Measurements from ENCODE around the gene BBS7. TPM values are rescaled to one million over a fixed set of nuclear protein-coding genes. Genes with fewer than 3 reads are reported as not detected.

The BBS7 gene
- total RNA-seq, 1 experiment from 2014 or later = 26.2 TPM

GRCh38 chr4:121900132-121900983 lies 30.1 kb upstream of the BBS7 start:
- H3K4me1 Mint-ChIP-seq = no peaks in the 10 kb centered on the region
- no peak overlapping the region for H3K14ac ChIP-seq (ENCODE audit: insufficient read depth, low read length)
- H4K5ac ChIP-seq (ENCODE audit: insufficient read length, low read depth, low read length) = no peak overlapping the region
- no peak overlapping the region for H3K27ac ChIP-seq (ENCODE audit: insufficient read length, low read depth, low read length)
- H2BK20ac ChIP-seq (ENCODE audit: low read depth, low read length, poor library complexity, severe bottlenecking) = no peak overlapping the region
- H2BK120ac ChIP-seq (ENCODE audit: low read depth, low read length, poor library complexity, severe bottlenecking) = no peak overlapping the region
- H4K8ac ChIP-seq (replicated peaks; ENCODE audit: insufficient read length, low read depth, low read length) = no peak overlapping the region
- H3K4me1 ChIP-seq (ENCODE audit: insufficient read depth, low read length) = no peaks in the 10 kb centered on the region
- TF ChIP-seq, protein P1, sequence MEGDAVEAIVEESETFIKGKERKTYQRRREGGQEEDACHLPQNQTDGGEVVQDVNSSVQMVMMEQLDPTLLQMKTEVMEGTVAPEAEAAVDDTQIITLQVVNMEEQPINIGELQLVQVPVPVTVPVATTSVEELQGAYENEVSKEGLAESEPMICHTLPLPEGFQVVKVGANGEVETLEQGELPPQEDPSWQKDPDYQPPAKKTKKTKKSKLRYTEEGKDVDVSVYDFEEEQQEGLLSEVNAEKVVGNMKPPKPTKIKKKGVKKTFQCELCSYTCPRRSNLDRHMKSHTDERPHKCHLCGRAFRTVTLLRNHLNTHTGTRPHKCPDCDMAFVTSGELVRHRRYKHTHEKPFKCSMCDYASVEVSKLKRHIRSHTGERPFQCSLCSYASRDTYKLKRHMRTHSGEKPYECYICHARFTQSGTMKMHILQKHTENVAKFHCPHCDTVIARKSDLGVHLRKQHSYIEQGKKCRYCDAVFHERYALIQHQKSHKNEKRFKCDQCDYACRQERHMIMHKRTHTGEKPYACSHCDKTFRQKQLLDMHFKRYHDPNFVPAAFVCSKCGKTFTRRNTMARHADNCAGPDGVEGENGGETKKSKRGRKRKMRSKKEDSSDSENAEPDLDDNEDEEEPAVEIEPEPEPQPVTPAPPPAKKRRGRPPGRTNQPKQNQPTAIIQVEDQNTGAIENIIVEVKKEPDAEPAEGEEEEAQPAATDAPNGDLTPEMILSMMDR (conservative IDR thresholded peaks at IDR 0.05) = peak; percentile 88
- no peak overlapping the region for H3K4me3 Mint-ChIP-seq
- no peak overlapping the region for H2BK12ac ChIP-seq (ENCODE audit: insufficient read length, low read depth, low read length)
- H3K9me3 ChIP-seq (ENCODE audit: control insufficient read depth, low read depth, low read length) = no peaks in the 10 kb centered on the region
- no peaks in the 10 kb centered on the region for H3K27me3 ChIP-seq (ENCODE audit: insufficient read depth, low read length)
- no peak overlapping the region for H3K18ac ChIP-seq (ENCODE audit: insufficient read length, low read depth, low read length)
- no peak overlapping the region for H3K4ac ChIP-seq (ENCODE audit: low read depth, low read length)
- no peaks in the 10 kb centered on the region for H4K20me1 ChIP-seq (ENCODE audit: control insufficient read depth, insufficient read depth, insufficient read length)
- H3T11ph ChIP-seq (ENCODE audit: low read length) = no peak overlapping the region
- H3K23ac ChIP-seq (ENCODE audit: insufficient read length, low read depth, low read length) = no peak overlapping the region
- H3K36me3 Mint-ChIP-seq (ENCODE audit: insufficient read depth in 1 of 3, low read depth in 3 of 3) = no peaks in the 10 kb centered on the region
- H3K27ac Mint-ChIP-seq = no peak overlapping the region
- no peak overlapping the region for H2AFZ ChIP-seq (ENCODE audit: low read length)
- no peak overlapping the region for H2BK15ac ChIP-seq (ENCODE audit: low read depth, low read length)
- no peaks in the 10 kb centered on the region for H3K79me2 ChIP-seq (ENCODE audit: insufficient read depth, low read length)
- no peak overlapping the region for H3K56ac ChIP-seq (ENCODE audit: insufficient read length, low read depth, low read length)
- no peaks in the 10 kb centered on the region for H3K79me1 ChIP-seq (ENCODE audit: insufficient read depth, low read depth, low read length, poor library complexity, severe bottlenecking)
- H4K91ac ChIP-seq (ENCODE audit: insufficient read length, low read depth, low read length) = no peak overlapping the region
- H2AK5ac ChIP-seq (ENCODE audit: insufficient read length, low read length) = no peak overlapping the region
- WGBS (ENCODE audit: extremely low coverage, insufficient read length, low lambda C conversion rate) = no CpG with 5 or more reads among the region's 4 CpGs
- no peak overlapping the region for H2BK5ac ChIP-seq (ENCODE audit: insufficient read length, low read length)
- H3K23me2 ChIP-seq (ENCODE audit: insufficient read length, low read depth, low read length, poor library complexity, severe bottlenecking) = no peaks in the 10 kb centered on the region
- H3K27me3 Mint-ChIP-seq (ENCODE audit: low read depth) = peaks cover 4% of the 10 kb centered on the region; the same call in 1 of the 2 replicates
- H3K9ac ChIP-seq (ENCODE audit: extremely low read depth, insufficient read length, low read length) = no peak overlapping the region
- no peaks in the 10 kb centered on the region for H3K9me3 Mint-ChIP-seq
- DNase-seq = peak; percentile 46
- no peak overlapping the region for H3K4me2 ChIP-seq (ENCODE audit: insufficient read depth, insufficient read length, low read length)
